GM18519 (cell line): ENCODE measurements around the gene ARRDC5.
"Not testable (repeated sequence)": the region's sequence is repeated elsewhere in the genome, so short reads cannot be mapped to it uniquely, and the experiment has no call there.

Source experiments
- ATAC-seq: cut with Tn5 transposase; IDR thresholded peaks from one replicate; pipeline ENCODE4 v1.9.1; 2021; ENCODE audit warnings: mild to moderate bottlenecking, moderate library complexity; ENCODE audit not compliant: unreplicated experiment, low FRiP score

ARRDC5 gene

GRCh38 chr19:4871711-4872110 is 31.0 kb downstream of the ARRDC5 start:
- no peak for ATAC-seq

GRCh38 chr19:4870025-4870700 is 32.5 kb downstream of the ARRDC5 start:
- no peak for ATAC-seq

- no peak for ATAC-seq
Observed at GRCh38 chr19:4868286-4868834, 34.3 kb downstream of the ARRDC5 start.

GRCh38 chr19:4867534-4868285 is 35.0 kb downstream of the ARRDC5 start, which contains the start of gene PLIN3:
PLIN3 (minus strand) TSS chr19:4867667; CDS start chr19:4861394, 6,273 bp downstream.
- no peak for ATAC-seq

GRCh38 chr19:4866595-4867424 is 35.9 kb downstream of the ARRDC5 start:
- ATAC-seq: no peak

- no peak for ATAC-seq
Observed at GRCh38 chr19:4861147-4861546, 41.5 kb downstream of the ARRDC5 start.

- no peak for ATAC-seq
Observed at GRCh38 chr19:4859697-4860096, 43.0 kb downstream of the ARRDC5 start.

GRCh38 chr19:4856468-4856867 is 46.2 kb downstream of the ARRDC5 start:
- not testable (repeated sequence) for ATAC-seq

GRCh38 chr19:4853506-4853905 is 49.2 kb downstream of the ARRDC5 start:
- not testable (repeated sequence) for ATAC-seq

- no peak for ATAC-seq
Observed at GRCh38 chr19:4852484-4852883, 50.2 kb downstream of the ARRDC5 start.

- ATAC-seq: no peak
Observed at GRCh38 chr19:4851551-4852290, 51.0 kb downstream of the ARRDC5 start.

GRCh38 chr19:4849019-4849418 is 53.7 kb downstream of the ARRDC5 start:
- no peak for ATAC-seq

- ATAC-seq: no peak
Observed at GRCh38 chr19:4847190-4847973, 55.3 kb downstream of the ARRDC5 start.

GRCh38 chr19:4845975-4846374 is 56.7 kb downstream of the ARRDC5 start:
- not testable (repeated sequence) for ATAC-seq

- ATAC-seq: no peak
Observed at GRCh38 chr19:4844348-4845179, 58.1 kb downstream of the ARRDC5 start.

- ATAC-seq: no peak
Observed at GRCh38 chr19:4843647-4843965, 59.1 kb downstream of the ARRDC5 start.
